ENCODE measurements around the gene DMD. TPM values are rescaled to one million over a fixed set of nuclear protein-coding genes. Genes with fewer than 3 reads are reported as not detected.

DMD gene
- total and polyA plus RNA-seq, 2 experiments from 2014 or later, result 73.5 to 90.7 TPM

- Histone ChIP-seq H3K4me1 (ENCODE audit: low read depth) (no peaks in the 10 kb centered on the region), H3K36me3 (no peaks in the 10 kb centered on the region), H3K27me3 (no peaks in the 10 kb centered on the region), H3K4me3 (no peak overlapping the region), H3K27ac (no peak overlapping the region), H3K9me3 (ENCODE audit: low read depth) (no peaks in the 10 kb centered on the region)
- no peak for TF ChIP-seq CTCF (IDR thresholded peaks at IDR 0.05; ENCODE audit: low read depth, low read length)
- no peak for DNase-seq (ENCODE audit: low read depth in 1 of 2, low spot score in 1 of 2)
Observed at GRCh38 chrX:32851556-32851955, 359.8 kb downstream of the DMD start.

GRCh38 chrX:32847921-32848320 is 363.4 kb downstream of the DMD start:
- TF ChIP-seq CTCF (IDR thresholded peaks at IDR 0.05; ENCODE audit: low read depth, low read length), result no peak

GRCh38 chrX:32842053-32842452 is 369.3 kb downstream of the DMD start:
- no peak for TF ChIP-seq CTCF (IDR thresholded peaks at IDR 0.05; ENCODE audit: low read depth, low read length)
- peak in 1 of 2 donors; percentile 3 for DNase-seq (ENCODE audit: low read depth in 1 of 2, low spot score in 1 of 2)
- H3K27me3 ChIP-seq, result no peaks in the 10 kb centered on the region
- H3K4me3 ChIP-seq, result no peak overlapping the region
- H3K36me3 ChIP-seq, result no peaks in the 10 kb centered on the region
- no peak overlapping the region for H3K27ac ChIP-seq
- no peaks in the 10 kb centered on the region for H3K9me3 ChIP-seq (ENCODE audit: low read depth)
- H3K4me1 ChIP-seq (ENCODE audit: low read depth), result peaks cover 6% of the 10 kb centered on the region

More at GRCh38 chrX:32847921-32848320, 363.4 kb downstream of the DMD start:
- Histone ChIP-seq H3K4me1 (ENCODE audit: low read depth) (peaks cover 6% of the 10 kb centered on the region), H3K4me3 (no peak overlapping the region), H3K27ac (no peak overlapping the region), H3K9me3 (ENCODE audit: low read depth) (no peaks in the 10 kb centered on the region), H3K27me3 (no peaks in the 10 kb centered on the region), H3K36me3 (no peaks in the 10 kb centered on the region)
- no peak for DNase-seq (ENCODE audit: low read depth in 1 of 2, low spot score in 1 of 2)

- Histone ChIP-seq H3K4me1 (ENCODE audit: low read depth) (peaks cover 11% of the 10 kb centered on the region), H3K4me3 (no peak overlapping the region), H3K9me3 (ENCODE audit: low read depth) (no peaks in the 10 kb centered on the region), H3K27ac (no peak overlapping the region), H3K36me3 (no peaks in the 10 kb centered on the region), H3K27me3 (no peaks in the 10 kb centered on the region)
- DNase-seq (ENCODE audit: low read depth in 1 of 2, low spot score in 1 of 2), result no peak
- no peak for TF ChIP-seq CTCF (IDR thresholded peaks at IDR 0.05; ENCODE audit: low read depth, low read length)
Observed at GRCh38 chrX:32839781-32840180, 371.6 kb downstream of the DMD start.

GRCh38 chrX:32825009-32825408 is 386.3 kb downstream of the DMD start:
- no peak for TF ChIP-seq CTCF (IDR thresholded peaks at IDR 0.05; ENCODE audit: low read depth, low read length)
- Histone ChIP-seq H3K36me3 (no peaks in the 10 kb centered on the region), H3K4me3 (no peak overlapping the region), H3K27ac (no peak overlapping the region), H3K27me3 (no peaks in the 10 kb centered on the region), H3K9me3 (ENCODE audit: low read depth) (no peaks in the 10 kb centered on the region), H3K4me1 (ENCODE audit: low read depth) (no peaks in the 10 kb centered on the region)
- no peak for DNase-seq (ENCODE audit: low read depth in 1 of 2, low spot score in 1 of 2)

- no peaks in the 10 kb centered on the region for H3K4me1 ChIP-seq (ENCODE audit: low read depth)
- DNase-seq (ENCODE audit: low read depth in 1 of 2, low spot score in 1 of 2), result no peak
- no peak overlapping the region for H3K4me3 ChIP-seq
- H3K9me3 ChIP-seq (ENCODE audit: low read depth), result no peaks in the 10 kb centered on the region
- no peak for TF ChIP-seq CTCF (IDR thresholded peaks at IDR 0.05; ENCODE audit: low read depth, low read length)
- no peak overlapping the region for H3K27ac ChIP-seq
- peaks cover 3% of the 10 kb centered on the region for H3K36me3 ChIP-seq
- H3K27me3 ChIP-seq, result no peaks in the 10 kb centered on the region
Observed at GRCh38 chrX:32804034-32804433, 407.3 kb downstream of the DMD start.

All from cardiac muscle cell (in vitro differentiated cells and primary cell).